HG02642 (cell line): ENCODE data around the gene OAT.

Source experiments
- ATAC-seq: cut with Tn5 transposase; IDR thresholded peaks from one replicate; pipeline ENCODE4 v1.9.1; 2021; ENCODE audit warnings: mild to moderate bottlenecking; ENCODE audit not compliant: unreplicated experiment, poor library complexity

OAT gene

DNA sequence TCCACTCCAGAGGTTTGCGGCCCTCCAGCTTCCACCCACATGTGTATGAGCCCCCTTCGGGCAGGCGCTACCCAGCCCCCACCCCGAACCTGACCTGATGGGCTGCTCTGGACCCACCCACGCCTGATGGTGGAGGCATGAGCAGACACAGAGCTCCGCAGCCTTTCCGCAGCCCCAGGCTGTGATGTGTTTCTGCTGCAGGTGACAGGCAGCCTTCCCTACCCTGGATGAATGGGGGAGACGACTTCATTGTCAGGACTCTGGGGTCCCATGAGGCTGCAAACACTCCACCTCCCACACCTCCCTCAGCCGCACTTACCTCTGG, 61.2 kb downstream of the OAT start:
- ATAC-seq: no peak

DNA sequence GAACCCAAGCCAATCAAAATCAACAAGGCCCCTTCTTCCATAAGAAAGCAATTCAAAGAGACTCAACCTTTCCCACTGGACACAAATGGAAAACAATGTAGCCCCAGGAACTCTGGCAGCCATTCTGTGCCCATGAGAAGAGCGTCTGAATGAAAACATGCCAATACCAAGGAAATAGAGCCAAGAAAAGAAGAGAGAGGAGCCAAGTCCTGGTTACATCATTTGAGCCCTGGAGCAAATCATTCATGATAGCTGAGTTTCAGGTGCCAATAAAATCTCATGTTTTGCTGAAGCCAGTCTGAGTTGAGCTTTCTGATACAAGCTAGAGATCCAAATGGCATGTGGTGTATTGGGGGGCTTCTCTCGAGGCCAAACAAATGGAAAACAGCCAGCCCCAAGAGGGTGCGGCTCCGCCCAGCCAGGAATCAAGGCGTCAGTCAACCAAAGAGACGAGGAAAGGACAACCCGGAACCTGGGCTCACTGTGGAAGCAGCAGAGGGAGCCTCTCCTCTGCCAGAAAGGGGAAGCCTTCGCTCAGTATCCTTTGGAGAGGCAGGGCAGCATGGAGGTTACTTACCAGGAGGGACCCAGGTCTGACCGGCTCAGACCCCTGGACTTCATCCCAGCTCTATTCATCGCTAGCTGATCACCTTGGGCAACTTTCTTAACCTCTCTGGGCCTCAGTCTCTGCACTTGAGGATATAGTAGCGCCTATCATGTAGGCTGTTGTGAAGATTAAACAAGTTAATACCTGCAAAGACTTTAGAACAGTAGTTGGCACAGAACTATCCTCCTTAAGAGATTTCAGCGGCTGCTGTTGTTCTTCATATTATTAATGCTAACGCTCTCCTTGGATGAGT, 61.8 kb downstream of the OAT start:
- ATAC-seq: no peak

DNA sequence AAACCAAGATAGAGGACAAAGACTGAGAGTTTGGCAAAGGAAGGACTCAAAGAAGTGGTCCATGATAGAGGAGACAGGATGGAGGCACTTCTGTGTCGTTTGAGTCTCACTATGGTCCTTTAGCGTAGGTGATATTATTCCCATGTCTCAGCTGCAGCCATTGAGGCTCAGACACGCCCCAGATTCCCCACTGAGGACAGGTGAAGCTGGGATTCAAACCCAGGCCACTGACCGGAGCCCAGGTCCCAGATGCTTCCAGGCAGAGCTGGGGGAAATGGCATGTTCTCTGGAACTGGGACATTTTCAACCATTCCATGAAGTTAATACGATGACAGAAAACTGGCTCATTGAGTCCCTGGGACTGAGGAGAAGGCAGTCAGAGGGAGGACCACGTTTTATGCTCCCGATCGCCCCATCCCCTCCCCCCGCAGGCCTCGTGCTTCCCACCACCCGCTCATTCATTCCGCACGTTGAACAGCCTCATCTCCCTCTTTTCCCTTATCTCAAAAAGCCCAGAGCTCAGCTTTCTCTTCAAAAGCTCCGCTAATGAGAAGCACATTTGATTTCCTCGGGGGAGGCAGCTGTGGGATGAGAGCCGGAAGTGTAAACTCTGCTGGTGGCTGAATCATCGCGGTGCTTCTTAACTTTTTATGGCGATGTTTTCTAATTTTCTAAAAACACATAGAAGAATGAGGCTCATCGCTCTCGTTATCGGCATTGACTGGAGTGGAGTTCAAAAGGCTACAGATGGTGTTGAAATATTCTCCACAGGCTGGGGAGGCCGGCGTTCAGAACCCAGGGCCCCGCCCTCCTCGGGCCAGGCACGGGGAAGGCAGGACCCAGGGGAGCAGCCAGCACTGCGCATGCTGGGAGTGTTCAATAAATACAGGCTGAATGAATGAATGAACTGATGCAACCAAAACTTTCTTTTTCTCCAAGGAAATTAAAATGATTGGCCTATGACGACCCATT, 64.0 kb downstream of the OAT start:
- peak; percentile 63 for ATAC-seq

DNA sequence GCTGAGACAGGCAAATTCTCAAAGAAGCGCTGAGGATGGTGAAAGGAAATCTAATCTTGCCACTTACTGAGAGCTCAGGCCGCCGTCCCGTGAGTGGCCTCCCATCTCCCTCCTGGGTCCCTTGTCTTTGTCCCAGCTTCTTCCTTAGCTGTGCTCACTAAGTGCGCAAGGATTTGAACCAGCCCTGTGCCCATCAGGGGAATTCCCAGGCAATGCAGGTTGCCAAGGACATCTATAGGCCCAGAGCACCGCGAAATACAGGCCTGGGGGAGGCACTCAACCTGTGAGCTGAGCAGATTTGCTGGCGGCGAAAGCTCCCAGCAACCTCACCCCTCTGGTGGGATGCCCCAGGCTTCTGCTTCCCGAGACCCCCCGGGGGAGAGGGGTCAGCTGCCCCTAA, 64.8 kb downstream of the OAT start:
- no peak for ATAC-seq

DNA sequence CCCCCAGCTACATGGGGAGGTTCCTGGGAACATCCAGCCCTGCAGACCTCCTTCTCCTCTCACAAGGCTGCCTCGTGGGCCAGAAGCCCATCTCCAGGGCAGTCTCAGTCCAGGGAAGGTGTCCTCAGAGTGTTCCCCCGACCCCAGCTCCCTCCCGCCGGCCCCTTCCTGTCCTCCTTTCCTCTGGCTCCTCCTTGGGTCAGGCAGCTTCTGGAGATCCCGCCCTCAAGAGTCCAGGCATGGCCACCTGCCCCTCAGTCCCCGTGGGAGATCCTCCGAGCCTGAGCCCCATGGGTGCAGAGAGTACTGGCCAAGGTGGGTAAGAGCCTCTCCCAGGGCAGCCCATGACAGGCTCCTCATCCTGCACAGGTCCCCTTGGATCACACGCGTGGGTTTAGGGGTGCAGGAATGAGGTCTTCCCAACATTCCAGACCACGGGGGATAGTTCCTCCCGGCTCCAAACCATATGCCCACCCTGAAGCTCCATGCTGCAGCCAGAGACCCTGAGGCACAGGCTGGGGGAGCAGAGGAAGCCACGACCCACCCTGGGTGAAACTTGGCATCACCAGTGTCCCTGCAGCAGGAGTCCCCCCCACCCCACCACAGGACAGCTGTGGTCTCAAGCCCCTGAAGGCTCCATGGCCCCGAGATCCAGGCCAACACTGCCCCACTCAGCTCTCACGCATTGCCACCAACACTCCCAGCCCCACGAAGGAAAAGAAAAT, 65.5 kb downstream of the OAT start:
- ATAC-seq: no peak

DNA sequence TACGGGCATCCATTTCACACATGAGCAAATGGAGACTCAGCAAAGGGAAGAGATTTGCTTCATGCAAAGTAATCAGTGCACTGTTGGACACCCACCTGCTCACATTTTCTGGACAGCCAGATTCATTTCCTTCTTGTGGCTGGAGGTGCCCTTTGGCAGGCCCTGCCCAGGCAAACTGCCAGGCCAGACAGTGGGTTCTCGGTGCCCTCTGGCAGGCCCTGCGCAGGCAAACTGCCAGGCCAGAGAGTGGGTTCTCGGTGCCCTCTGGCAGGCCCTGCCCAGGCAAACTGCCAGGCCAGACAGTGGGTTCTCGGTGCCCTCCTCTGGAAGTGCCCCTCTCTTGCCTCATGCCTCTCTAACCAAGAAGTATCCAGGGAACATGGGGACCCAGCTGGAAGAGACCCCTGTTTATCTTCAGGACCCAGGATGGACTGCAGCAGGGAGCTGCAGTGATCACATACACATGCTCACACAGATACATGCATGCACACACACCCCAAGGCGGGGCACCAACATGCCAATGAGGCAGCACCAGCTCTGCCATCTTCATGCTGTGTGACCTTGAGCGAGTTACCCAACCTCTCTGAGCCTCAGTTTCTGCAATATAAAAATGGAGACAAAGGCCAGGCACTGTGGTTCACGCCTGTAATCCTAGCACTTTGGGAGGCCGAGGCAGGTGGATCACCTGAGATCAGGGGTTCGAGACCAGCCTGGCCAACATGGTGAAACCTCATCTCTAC, 67.1 kb downstream of the OAT start:
- no peak for ATAC-seq

DNA sequence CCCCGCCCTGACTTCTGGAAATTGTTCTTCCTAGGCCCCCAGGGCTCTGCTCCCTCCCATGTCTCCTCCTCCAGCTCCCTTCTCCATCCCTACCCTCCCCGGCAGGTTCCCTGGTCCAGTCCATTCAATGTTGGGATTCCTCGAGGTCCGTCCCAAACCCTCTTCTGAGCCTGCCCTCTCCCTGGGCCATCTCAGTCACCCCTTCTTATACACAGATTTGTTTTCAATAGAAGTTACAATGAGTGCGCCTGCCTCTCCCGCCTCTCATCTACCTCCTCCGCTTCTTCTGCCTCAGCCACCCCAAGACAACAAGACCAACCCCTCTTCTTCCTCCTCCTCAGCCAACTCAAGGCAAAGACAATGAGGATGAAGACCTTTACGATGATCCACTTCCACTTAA, 67.9 kb downstream of the OAT start:
- no peak for ATAC-seq

DNA sequence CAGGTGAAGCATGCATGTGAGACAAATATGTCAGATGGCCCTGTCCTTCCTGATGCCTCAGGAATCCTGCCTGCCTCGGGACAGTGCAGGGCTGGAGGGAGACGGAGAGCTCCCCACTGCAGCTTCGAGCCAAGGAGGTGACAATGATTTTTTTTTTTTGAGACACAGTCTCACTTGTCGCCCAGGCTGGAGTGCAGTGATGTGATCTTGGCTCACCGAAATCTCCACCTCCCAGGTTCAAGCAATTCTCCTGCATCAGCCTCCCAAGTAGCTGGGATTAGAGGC, 68.8 kb downstream of the OAT start:
- no peak for ATAC-seq

DNA sequence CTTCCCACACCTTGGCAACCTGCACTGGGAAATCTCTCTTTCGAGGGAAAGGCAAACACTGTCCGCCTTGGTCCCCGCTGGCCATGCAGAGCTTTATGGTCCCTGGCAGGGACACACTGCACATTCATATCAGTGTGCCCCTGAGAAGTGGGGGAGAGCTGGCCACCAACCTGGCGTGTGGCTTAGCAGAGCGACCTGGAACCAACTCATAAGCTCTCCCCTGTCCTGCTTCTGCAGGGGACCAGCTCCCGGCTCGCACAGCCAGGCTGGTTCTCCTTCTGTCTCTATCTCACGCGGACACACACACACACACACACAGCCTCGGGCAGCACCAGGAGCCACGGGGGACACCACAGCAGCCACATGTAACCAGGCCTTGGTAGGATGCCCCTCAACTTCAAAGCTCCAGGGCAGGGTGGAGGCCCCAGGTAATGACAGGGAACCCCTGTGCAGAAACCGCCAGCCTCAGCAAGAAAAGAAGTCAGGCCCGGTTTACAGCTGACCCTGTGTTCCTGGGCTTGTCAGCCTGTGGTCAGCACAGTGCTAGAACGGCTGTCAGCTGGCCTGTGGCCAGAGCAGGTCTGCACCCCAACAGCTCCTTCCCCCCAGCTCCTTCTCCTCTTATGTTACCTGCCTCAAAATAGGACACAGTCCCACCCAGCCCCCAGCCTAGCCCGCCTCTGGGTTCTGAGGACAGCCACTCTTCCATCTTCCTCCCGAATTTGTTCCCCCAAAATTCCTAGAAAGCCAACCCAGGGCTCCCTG, 69.3 kb downstream of the OAT start:
- no peak for ATAC-seq

DNA sequence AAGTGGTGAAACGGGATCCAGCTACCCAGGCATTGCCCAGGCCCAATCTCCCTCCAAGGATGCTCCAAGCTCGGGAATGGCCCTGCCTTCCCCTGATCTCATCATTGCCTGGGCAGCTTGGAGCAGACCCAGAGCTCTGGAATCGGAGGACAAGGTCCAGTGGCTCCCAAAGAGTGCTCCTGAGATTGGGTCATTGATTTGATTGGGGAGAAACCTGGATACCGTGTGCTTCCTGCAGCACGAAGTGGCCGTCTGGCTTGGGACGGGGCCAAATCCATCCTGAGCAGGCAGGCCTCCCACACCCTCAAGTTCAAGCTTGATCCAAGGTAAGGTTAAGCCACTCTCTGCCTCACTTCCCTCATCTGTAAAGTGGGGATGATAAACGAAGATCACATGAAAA, 69.9 kb downstream of the OAT start:
- ATAC-seq: no peak

DNA sequence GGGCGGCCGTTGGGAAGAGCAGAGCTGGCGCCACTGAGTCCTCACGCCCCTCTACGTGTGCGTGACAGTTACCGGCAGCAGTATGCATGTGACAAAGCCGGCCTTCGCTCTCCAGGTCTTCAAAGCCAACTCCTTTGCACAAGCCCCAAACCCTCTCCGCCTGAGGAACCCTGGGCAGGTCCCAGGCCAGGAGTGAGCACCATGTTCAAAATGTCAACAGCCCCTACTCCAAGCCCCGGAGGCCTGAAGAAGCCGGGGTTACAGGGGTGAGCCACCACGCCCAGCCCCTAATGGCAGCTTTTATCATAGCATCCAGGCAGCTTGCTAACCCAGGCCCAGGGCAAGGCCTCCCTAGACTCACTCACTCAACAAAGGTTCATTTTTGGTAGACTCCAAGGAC, 70.8 kb downstream of the OAT start:
- no peak for ATAC-seq
